ENCODE measurements around the gene SPATA31C2.
"Not testable (repeated sequence)": the region's sequence is repeated elsewhere in the genome, so short reads cannot be mapped to it uniquely, and the experiment has no call there.

SPATA31C2 gene

GRCh38 chr9:88138375-88138774 lies at the start of gene SPATA31C2:
TSS of gene SPATA31C2 (minus strand) at chr9:88138475. CDS start at chr9:88138446, 29 bp downstream.
- DNase-seq = not testable (repeated sequence)

DNA sequence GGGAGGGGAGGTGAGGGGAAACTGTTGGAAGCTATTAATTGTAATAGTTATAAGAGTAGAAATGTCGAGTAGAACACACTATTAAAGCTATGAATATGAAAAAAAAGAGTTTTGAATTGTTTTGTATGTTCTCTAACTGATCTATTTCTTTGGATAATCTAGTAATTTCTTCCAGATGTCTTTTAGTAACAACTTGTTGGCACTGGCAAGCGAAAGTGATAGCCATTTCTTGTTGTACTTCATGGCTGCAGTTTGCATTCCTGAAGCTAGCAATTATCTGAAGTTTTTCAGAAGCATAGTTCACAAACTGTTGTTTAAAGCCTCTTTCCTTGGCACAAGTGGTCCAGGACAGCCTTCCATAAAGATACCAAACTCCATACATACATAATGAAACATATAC lies 49.4 kb upstream of the SPATA31C2 start:
- no peak for DNase-seq

GRCh38 chr9:88186495-88187110 lies 48.3 kb upstream of the SPATA31C2 start:
- DNase-seq = no peak

DNA sequence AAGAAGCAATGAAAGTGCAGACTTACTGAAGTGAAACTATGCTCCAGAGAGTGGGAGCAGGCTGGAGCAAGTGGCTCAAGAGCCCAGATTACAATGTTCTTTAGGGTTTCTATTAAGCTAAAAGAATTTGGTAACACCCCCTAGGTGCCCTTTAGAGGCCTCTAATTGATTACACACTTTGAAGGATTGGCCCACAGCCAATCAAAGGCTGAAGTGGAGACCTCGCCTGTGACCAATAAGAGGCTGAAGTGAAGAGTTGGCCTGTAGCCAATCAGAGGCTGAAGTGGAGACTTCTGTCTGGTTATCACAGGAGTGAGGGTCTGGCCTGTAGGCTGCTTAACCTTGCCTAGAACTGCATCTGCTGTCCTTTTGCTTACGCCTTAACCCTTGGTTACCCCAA lies 46.7 kb upstream of the SPATA31C2 start:
- no peak for DNase-seq

DNA sequence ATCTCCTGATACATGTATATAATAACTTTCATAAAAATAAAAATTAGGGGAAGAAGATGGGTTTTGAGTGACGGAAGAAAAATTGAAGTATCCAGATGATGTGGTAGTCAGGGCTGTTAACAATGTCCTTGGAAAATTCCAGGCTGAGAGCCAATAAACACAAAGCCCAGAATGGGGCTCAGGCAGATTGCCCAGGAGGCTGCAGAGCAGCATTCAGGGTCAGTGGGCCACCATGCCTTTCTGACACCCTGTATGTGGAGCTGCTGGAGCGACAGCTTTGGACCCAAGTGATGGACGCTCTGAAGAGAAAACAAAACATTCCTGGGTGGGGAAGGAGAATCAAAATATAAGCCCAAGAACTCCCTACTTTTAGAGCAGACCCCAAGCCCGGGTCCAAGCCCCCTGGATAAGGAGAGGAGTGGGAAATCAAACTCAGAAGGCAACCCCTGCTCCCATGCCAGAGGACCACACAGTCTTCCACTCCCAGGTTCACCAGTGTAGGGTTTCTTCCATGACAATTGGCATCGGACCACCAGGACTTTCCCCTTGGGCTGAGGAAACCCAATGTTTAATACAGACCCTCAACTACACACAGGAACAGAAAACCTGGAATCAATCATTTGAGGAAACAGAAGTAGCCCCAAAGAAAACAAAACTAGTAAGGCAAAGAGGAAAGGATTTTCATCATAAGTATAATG lies 45.7 kb upstream of the SPATA31C2 start:
- no peak for DNase-seq

- no peak for DNase-seq
These were observed 44.2 kb upstream of the SPATA31C2 start for GRCh38 chr9:88182501-88182900.

GRCh38 chr9:88180081-88180765 lies 41.9 kb upstream of the SPATA31C2 start:
- DNase-seq = no peak

GRCh38 chr9:88179062-88179521 lies 40.8 kb upstream of the SPATA31C2 start:
- no peak for DNase-seq

GRCh38 chr9:88178641-88179040 lies 40.4 kb upstream of the SPATA31C2 start:
- no peak for DNase-seq

GRCh38 chr9:88177371-88177770 lies 39.1 kb upstream of the SPATA31C2 start:
- DNase-seq = no peak

DNA sequence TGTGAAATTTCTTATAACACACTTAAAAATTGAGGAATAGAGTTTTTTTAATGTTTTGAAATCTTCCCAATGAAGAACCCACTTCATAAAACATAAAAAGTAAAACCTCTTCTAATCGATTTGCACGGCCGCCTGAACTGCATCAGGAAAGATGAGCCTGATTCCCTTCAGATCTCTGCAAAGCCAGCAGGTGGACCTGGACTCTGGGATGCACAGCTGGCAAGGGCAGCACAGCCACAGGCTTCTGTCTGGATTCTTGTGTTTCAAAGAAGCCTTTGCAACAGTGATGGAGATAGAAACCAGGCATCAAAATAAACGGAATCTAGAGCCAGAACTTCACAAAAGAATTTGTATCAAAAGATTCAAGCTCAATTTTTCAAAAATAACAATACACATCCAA lies 36.0 kb upstream of the SPATA31C2 start:
- DNase-seq = no peak

DNA sequence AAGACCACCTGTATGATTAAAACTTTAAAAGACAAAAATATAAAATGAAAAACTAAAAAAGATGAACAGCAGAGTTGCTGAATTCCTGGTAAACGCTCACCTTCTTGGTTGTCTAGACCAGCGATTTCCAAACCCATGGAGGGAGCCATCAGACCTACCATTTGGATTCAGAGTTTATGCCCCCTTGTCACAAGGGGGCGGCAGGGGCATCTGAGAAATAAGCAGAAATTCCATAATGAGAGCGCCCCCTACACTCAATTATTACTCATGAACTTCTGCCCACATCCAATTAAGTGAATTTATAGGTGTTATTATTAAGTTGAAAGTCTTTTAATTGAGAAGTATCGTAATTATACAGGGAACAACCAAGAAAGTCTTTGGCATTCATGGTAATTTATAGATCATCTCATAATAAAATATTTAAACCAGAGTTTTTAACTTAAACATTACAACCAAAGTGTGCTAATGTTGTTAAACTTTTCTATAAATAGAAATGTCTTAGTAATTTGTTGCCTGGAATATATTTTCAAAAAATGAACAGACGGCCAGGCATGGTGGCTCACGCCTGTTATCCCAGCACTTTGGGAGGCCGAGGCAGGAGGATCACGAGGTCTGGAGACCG lies 35.2 kb upstream of the SPATA31C2 start:
- no peak for DNase-seq

DNA sequence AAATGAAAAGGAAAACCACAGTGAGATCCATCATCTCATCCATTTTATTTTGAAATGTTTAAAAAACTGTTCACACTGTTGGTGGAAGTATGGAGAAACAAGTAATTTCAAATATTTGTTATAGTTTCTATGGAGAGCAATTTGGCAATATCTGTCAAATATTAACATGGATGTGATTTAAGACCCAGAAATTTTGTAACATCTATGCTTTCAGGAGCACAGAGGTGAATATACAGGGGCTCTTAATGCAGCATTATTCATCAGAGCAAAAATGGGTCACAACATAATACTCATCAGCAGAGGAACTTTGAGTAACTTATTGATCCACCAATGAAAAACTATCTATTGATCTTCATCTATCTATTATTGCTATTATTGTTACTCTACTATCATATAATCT lies 31.4 kb upstream of the SPATA31C2 start:
- DNase-seq = no peak

DNA sequence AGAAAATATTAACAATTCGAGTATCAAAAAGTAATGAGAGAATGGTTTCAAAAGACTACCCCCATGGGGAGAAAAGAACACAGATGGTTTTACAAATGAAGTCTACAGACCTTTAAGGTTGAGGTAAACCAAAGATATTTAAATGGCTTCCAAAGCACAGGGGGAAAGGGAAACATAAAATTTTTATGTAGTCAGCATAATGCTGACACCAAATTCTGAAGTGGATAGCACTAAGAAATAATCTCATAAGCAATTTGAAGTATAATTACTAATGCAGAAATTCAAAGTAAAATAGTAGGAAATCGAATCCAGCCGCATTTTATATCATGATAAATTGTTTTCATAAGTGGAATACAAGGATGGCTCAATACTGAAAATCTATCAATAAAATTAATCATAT lies 30.3 kb upstream of the SPATA31C2 start:
- no peak for DNase-seq

DNA sequence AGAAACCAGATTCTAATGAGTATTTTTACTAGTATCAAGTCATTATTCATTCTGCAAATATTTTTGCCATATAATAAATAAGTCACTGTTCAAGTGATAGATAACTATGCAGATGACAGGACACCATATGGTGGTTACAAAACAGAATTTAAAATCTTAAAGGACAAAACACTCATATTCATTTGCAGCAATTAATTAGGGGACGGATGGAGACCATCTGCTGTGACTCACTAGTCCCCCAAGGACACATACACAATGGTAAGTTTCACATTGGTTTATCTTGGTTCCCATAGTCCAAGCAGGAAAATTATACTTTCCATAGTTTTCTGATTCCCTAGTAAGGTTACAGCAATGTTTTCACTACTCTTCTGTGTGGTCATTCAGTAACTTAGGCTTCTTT lies 28.4 kb upstream of the SPATA31C2 start:
- DNase-seq = no peak

DNA sequence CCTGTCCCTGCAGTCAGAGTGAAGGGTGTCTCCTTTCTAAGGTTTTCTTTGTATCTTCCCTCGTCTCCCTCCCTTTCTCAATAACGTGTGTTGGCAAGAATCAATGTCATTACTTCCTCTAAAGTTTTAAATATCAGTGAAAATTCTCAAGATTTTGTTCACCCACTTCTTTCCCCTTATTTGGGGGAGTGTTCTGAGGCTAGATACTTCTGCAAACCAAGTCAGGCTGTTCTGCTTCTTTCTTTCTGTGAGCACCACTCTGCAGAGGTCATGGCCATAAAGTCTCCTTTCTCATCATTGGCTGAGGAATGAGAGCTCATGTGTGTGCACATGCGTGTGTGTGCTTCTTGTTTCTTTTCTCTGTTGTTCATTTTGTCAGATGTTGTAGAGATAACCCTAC lies 26.6 kb upstream of the SPATA31C2 start:
- no peak for DNase-seq

DNA sequence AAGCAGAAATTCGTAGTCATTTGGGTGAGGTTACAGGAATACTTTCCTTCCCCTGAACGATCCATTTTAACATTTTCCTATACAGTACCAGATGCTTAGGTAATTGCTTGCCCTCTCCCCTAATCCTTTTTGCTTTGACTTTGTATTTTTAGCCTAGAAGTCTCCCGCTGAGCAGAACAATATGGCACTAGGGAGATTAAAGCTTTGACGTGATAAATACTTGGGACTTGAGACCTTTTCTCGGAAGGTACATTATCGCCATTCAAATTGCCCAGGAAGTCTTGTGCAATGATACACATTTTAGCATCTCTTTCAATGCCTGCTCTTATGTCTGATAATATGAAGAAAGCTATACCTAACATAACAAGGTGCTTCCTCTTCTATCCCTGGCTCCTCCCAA lies 22.9 kb upstream of the SPATA31C2 start:
- DNase-seq = no peak

GRCh38 chr9:88143957-88144625 lies 5.8 kb upstream of the SPATA31C2 start:
- DNase-seq = no peak

DNA sequence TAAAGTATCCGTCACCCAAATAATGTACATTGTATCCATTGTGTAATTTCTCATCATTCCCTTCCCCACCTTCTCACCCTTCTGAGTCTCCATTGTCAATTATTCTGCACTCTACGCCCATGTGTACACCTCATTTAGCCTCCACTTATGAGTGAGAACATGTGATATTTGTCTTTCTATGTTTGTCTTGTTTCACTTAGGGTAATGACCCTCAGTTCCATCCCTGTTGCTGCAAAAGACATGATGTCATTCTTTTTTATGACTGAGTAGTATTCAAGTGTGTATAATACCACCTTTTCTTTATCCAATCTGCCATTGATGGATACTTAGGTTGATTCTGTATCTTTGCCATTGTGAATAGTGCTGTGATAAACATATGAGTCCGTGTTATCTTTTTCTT lies 4.9 kb upstream of the SPATA31C2 start:
- peak; percentile 8 for DNase-seq

DNA sequence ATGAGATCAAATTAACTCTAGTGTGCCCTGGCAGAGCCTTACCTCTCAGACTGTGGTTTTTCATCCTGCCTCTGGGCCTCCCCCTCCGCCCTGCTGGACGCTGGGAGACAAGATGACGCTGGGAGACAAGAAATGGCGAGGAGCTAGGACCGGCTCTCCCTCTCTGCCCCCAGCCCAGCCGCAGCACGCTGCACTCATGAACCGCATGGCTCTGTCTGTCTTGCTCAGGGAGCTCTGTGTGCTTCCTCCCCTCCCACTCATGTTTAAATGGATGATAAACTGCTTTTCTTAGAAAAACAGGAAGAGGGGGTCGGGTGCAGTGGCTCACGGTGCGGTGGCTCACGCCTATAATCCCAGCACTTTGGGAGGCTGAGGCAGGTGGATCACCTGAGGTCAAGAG lies 4.7 kb downstream of the SPATA31C2 start:
- DNase-seq = not testable (repeated sequence)

GRCh38 chr9:88129556-88129955 lies 8.7 kb downstream of the SPATA31C2 start:
- not testable (repeated sequence) for DNase-seq

DNA sequence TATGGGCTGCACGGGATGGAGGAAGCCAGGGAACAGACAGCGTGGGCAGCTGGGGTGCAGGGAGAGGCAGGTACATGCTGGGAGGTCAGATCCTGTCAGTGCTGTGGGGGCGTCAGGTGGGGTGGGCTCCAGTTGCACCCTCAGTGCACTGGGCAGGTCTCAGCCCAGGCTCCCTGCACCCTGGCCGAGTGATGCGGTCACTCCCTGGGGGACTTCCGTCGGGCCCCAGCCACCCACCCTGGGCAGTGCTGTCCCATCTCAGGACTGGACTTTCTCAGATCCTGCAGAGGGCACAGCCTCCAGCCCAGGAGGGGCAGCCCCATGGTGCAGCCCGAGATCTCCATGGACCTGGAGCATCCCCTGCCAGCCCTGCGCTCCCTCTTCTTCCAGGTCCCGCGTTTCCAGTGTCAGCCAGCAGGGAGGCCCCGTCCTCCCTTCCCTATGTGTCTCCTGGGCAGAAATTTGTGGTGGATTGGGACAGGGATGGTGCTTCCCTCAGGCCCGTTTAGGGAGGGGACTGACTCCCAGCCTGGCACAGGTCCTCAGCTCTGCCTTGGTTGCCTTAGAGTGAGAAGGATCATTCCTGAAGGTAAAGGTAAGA lies 10.5 kb downstream of the SPATA31C2 start:
- DNase-seq = not testable (repeated sequence)

- not testable (repeated sequence) for DNase-seq
These were observed 14.9 kb downstream of the SPATA31C2 start for GRCh38 chr9:88123413-88123812.
